Measurements from ENCODE around the gene SLC6A19. TPM values are rescaled to one million over a fixed set of nuclear protein-coding genes. Genes with fewer than 3 reads are reported as not detected.

The SLC6A19 gene
- total and polyA plus RNA-seq, 9 of the 15 experiments (the other 6 are each of a cell fraction or from before 2014, with no cell fraction given), result 0.03 to 1.6 (median 0.59) TPM

DNA sequence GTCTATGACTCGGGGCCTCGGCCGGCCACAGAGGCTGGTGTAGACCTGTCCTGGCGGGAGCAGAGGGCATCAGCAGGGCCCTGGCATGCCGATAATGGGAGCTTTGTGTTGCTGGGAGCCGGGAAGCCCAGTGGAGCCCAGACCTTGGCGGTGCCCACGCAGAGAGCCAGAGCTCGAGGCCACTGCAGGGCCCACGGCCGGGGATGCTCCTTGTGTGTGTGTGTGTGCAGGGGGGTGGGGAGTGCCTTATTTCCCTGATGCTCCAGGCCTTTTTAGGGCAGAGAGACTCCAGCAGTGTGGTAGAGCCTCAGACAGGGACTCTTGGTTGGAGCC is 18.3 kb downstream of the SLC6A19 start (continued):
- TF ChIP-seq, protein P1, sequence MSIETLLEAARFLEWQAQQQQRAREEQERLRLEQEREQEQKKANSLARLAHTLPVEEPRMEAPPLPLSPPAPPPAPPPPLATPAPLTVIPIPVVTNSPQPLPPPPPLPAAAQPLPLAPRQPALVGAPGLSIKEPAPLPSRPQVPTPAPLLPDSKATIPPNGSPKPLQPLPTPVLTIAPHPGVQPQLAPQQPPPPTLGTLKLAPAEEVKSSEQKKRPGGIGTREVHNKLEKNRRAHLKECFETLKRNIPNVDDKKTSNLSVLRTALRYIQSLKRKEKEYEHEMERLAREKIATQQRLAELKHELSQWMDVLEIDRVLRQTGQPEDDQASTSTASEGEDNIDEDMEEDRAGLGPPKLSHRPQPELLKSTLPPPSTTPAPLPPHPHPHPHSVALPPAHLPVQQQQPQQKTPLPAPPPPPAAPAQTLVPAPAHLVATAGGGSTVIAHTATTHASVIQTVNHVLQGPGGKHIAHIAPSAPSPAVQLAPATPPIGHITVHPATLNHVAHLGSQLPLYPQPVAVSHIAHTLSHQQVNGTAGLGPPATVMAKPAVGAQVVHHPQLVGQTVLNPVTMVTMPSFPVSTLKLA (conservative IDR thresholded peaks at IDR 0.05), result no peak
- TF ChIP-seq CBX8 (IDR thresholded peaks at IDR 0.05; ENCODE audit: borderline replicate concordance, extremely low read depth, low read depth, low read length, poor library complexity, severe bottlenecking) (no peak), TGIF2 (CRISPR knock-in tag; IDR thresholded peaks at IDR 0.05) (no peak), ZFP30 (CRISPR knock-in tag; IDR thresholded peaks at IDR 0.05; ENCODE audit: borderline replicate concordance) (no peak), POLR2G (IDR thresholded peaks at IDR 0.05; ENCODE audit: low read depth, low read length) (no peak)

DNA sequence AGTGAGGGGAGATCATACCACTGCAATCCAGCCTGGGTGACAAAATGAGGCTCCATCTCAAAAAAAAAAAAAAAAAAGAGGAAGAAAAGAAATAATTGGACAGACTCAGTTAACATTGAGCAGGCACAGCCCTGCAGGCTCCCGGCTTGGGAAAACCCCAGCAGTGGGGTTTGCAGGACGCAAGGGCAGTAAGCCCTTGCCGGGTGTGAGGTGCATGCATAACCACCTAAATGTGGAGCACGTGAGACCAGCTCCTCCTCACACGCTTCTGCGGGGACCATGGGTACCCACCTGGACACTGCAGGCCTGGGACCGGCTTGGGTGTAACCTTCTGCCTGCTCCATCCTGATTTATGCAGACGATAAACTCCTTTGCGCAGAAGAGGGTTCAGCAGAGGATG is 19.0 kb downstream of the SLC6A19 start:
- Histone ChIP-seq H2AFZ (ENCODE audit: low read depth, low read length) (no peak overlapping the region), H3K79me2 (ENCODE audit: control insufficient read depth, insufficient read depth, low read length) (no peaks in the 10 kb centered on the region), H3K36me3 (ENCODE audit: control insufficient read depth, insufficient read depth, low read length) (no peaks in the 10 kb centered on the region), H3K27me3 (ENCODE audit: control insufficient read depth in 2 of 2, insufficient read depth in 2 of 2, low read length in 2 of 2) (peaks cover 36 to 80% of the 10 kb centered on the region in 2 experiments; a peak in 4 of 5 replicates), H3K9me3 (replicated peaks; ENCODE audit: control insufficient read depth, insufficient read depth, low read depth, low read length) (no peaks in the 10 kb centered on the region; the same call in 1 of the 2 replicates), H3K4me2 (ENCODE audit: insufficient read depth, low read length) (no peak overlapping the region), H3K9me1 (ENCODE audit: control insufficient read depth, insufficient read depth, low read length) (no peaks in the 10 kb centered on the region), H3K4me3 (no peak overlapping the region), H3K4me1 (replicated peaks in 1 of 2; ENCODE audit: control insufficient read depth in 2 of 2, insufficient read depth in 2 of 2, low read length in 2 of 2) (peaks cover 0 to 32% of the 10 kb centered on the region in 2 experiments; a peak in 1 of 5 replicates), H4K20me1 (replicated peaks; ENCODE audit: control insufficient read depth, insufficient read depth, low read length) (peaks cover under 1% of the 10 kb centered on the region), H3K27ac (ENCODE audit: extremely low read depth, low read depth, low read length) (no peak overlapping the region), H3K9ac (ENCODE audit: insufficient read depth in 1 of 2, low read depth in 2 of 2, low read length in 2 of 2) (no peak overlapping the region)
- FAIRE-seq (no peak), DNase-seq (ENCODE audit: extremely low read depth in 1 of 4, low spot score in 3 of 4) (no peak), ATAC-seq (no peak)
- no TSS peak for BruUV-seq (replicated peaks)
- POLR2A ChIA-PET, result no interaction called here
- intact Hi-C loops (cut with micrococcal nuclease), result no loop called here
- TF ChIP-seq LARP7 (IDR thresholded peaks at IDR 0.05) (no peak), TCF3 (CRISPR knock-in tag; IDR thresholded peaks at IDR 0.05) (no peak), BRCA1 (IDR thresholded peaks at IDR 0.05) (no peak), BRCA1 (CRISPR knock-in tag; IDR thresholded peaks at IDR 0.05) (no peak), CBFB (CRISPR knock-in tag; IDR thresholded peaks at IDR 0.05) (no peak), ZNF175 (CRISPR knock-in tag; IDR thresholded peaks at IDR 0.05; ENCODE audit: low read depth) (no peak), ZEB2 (IDR thresholded peaks at IDR 0.05) (no peak), ZNF507 (tag; conservative IDR thresholded peaks at IDR 0.05) (no peak), ZNF445 (CRISPR knock-in tag; IDR thresholded peaks at IDR 0.05; ENCODE audit: low read depth) (no peak)
- TF ChIP-seq, protein P2, sequence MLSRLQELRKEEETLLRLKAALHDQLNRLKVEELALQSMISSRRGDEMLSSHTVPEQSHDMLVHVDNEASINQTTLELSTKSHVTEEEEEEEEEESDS (CRISPR knock-in tag; IDR thresholded peaks at IDR 0.05), result no peak
- TF ChIP-seq, protein P3, sequence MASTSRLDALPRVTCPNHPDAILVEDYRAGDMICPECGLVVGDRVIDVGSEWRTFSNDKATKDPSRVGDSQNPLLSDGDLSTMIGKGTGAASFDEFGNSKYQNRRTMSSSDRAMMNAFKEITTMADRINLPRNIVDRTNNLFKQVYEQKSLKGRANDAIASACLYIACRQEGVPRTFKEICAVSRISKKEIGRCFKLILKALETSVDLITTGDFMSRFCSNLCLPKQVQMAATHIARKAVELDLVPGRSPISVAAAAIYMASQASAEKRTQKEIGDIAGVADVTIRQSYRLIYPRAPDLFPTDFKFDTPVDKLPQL (IDR thresholded peaks at IDR 0.05; ENCODE audit: extremely low read depth, insufficient read length), result no peak
- TF ChIP-seq, protein P4, sequence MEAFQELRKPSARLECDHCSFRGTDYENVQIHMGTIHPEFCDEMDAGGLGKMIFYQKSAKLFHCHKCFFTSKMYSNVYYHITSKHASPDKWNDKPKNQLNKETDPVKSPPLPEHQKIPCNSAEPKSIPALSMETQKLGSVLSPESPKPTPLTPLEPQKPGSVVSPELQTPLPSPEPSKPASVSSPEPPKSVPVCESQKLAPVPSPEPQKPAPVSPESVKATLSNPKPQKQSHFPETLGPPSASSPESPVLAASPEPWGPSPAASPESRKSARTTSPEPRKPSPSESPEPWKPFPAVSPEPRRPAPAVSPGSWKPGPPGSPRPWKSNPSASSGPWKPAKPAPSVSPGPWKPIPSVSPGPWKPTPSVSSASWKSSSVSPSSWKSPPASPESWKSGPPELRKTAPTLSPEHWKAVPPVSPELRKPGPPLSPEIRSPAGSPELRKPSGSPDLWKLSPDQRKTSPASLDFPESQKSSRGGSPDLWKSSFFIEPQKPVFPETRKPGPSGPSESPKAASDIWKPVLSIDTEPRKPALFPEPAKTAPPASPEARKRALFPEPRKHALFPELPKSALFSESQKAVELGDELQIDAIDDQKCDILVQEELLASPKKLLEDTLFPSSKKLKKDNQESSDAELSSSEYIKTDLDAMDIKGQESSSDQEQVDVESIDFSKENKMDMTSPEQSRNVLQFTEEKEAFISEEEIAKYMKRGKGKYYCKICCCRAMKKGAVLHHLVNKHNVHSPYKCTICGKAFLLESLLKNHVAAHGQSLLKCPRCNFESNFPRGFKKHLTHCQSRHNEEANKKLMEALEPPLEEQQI (IDR thresholded peaks at IDR 0.05), result no peak
- TF ChIP-seq, protein P5, sequence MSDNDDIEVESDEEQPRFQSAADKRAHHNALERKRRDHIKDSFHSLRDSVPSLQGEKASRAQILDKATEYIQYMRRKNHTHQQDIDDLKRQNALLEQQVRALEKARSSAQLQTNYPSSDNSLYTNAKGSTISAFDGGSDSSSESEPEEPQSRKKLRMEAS (CRISPR knock-in tag; IDR thresholded peaks at IDR 0.05), result no peak
- WGBS (ENCODE audit: insufficient coverage, low coverage, missing lambda C conversion rate), result 24% methylated on average over 9 of the region's 9 CpGs
- in situ Hi-C loops (cut with MboI), result no loop called here
- CTCF ChIA-PET (ENCODE audit: low intra/inter-chr PET ratio), result no interaction called here

Measured in K562 (cell line).